Mammary epithelial cell (primary cell): Measurements from ENCODE around the gene WBP1L.

Source experiments
- CTCF ChIP-seq, 2 donors: IDR thresholded peaks in 1 of 2; conservative IDR thresholded peaks in 1 of 2; 2 replicates each; pipeline ENCODE4 v1.5.1; 2011 to 2012; ENCODE audit warnings: inconsistent platforms in 2 of 2, low read length in 2 of 2, mild to moderate bottlenecking in 2 of 2, control low read depth in 1 of 2, low read depth in 1 of 2; ENCODE audit not compliant: insufficient read depth in 1 of 2; ENCODE audit errors: extremely low read depth in 1 of 2
- EZH2 ChIP-seq: IDR thresholded peaks from 2 replicates; pipeline ENCODE4 v1.6.1; 2012; ENCODE audit warnings: low read length, inconsistent platforms, borderline replicate concordance

- no peak for TF ChIP-seq CTCF (conservative IDR thresholded peaks at IDR 0.05 in 1 of 2, IDR thresholded peaks at IDR 0.05 in 1 of 2; ENCODE audit: extremely low read depth in 1 of 2, insufficient read depth in 1 of 2, low read depth in 1 of 2, low read length in 2 of 2)
- no peak for TF ChIP-seq EZH2
Measured at GRCh38 chr10:102743078-102743587, 615 bp upstream of the WBP1L start.
